Liver (tissue), 3 donors: ENCODE data around the gene MDM4.

Experiments
- HNF4G ChIP-seq: IDR thresholded peaks from 2 replicates; pipeline ENCODE4 v1.6.1; 2016; ENCODE audit warnings: antibody characterized with exemption
- JUND ChIP-seq, 2 donors: IDR thresholded peaks; 2 replicates each; pipeline ENCODE4 v1.6.1; 2016; ENCODE audit warnings: antibody characterized with exemption in 2 of 2
- RAD21 ChIP-seq, 2 donors: IDR thresholded peaks; 2 replicates each; pipeline ENCODE4 v1.6.1; 2016; ENCODE audit warnings: antibody characterized with exemption in 2 of 2, mild to moderate bottlenecking in 2 of 2
- SP1 ChIP-seq: IDR thresholded peaks from 2 replicates; pipeline ENCODE4 v1.6.1; 2018; ENCODE audit warnings: antibody characterized with exemption, mild to moderate bottlenecking
- TF ChIP-seq, protein P1 (sequence below): fragments of 150-350 bp; IDR thresholded peaks from 2 replicates; pipeline ENCODE4 v1.5.1; 2017; ENCODE audit warnings: improper control_type of control experiment, low read depth, low read length; ENCODE audit not compliant: missing input control
- TF ChIP-seq, protein P2 (sequence below): IDR thresholded peaks from 2 replicates; pipeline ENCODE4 v1.6.1; 2016; ENCODE audit warnings: antibody characterized with exemption
- TF ChIP-seq, protein P3 (sequence below): IDR thresholded peaks from 2 replicates; pipeline ENCODE4 v1.6.1; 2016; ENCODE audit warnings: antibody characterized with exemption
- donor health status: healthy.
- donor health status: healthy.

DNA sequence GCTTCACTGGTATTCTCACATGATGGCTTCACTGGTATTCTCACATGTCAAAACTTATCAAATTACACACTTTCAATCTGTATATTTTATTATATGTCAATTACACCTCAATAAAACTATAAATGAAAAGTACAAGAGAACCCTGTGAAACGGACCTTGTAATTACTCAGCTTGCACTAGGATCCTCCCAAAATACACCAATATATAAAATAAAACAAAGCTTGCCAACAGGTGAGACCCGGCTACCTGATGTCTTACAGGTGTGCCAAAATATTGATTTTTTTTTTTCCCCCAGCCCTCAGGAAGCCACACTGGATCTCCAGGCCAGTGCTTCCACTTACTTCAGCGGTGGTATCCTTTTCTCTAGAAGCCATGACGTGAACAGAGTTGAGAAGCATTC lies 44.5 kb upstream of the MDM4 start:
- no peak for TF ChIP-seq JUND (IDR thresholded peaks at IDR 0.05)
- TF ChIP-seq SP1 = no peak
- TF ChIP-seq, protein P1, sequence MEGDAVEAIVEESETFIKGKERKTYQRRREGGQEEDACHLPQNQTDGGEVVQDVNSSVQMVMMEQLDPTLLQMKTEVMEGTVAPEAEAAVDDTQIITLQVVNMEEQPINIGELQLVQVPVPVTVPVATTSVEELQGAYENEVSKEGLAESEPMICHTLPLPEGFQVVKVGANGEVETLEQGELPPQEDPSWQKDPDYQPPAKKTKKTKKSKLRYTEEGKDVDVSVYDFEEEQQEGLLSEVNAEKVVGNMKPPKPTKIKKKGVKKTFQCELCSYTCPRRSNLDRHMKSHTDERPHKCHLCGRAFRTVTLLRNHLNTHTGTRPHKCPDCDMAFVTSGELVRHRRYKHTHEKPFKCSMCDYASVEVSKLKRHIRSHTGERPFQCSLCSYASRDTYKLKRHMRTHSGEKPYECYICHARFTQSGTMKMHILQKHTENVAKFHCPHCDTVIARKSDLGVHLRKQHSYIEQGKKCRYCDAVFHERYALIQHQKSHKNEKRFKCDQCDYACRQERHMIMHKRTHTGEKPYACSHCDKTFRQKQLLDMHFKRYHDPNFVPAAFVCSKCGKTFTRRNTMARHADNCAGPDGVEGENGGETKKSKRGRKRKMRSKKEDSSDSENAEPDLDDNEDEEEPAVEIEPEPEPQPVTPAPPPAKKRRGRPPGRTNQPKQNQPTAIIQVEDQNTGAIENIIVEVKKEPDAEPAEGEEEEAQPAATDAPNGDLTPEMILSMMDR = no peak
- TF ChIP-seq HNF4G = no peak
- TF ChIP-seq, protein P2, sequence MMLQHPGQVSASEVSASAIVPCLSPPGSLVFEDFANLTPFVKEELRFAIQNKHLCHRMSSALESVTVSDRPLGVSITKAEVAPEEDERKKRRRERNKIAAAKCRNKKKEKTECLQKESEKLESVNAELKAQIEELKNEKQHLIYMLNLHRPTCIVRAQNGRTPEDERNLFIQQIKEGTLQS = no peak
- no peak for TF ChIP-seq RAD21 (IDR thresholded peaks at IDR 0.05)
- TF ChIP-seq, protein P3, sequence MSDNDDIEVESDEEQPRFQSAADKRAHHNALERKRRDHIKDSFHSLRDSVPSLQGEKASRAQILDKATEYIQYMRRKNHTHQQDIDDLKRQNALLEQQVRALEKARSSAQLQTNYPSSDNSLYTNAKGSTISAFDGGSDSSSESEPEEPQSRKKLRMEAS = no peak
